Thyroid gland (tissue), 4 donors: ENCODE data around the gene SPATA24. TPM values are rescaled to one million over a fixed set of nuclear protein-coding genes. Genes with fewer than 3 reads are reported as not detected.

Source experiments
- DNase-seq, 2 donors: peaks; one replicate each; pipeline ENCODE4 v3.0.0-alpha.2; 2019
- H3K27ac ChIP-seq, 3 donors: fragments of 200-600 bp; sonication (generic); 1 replicate in 2 of 3; 2 replicates in 1 of 3; pipeline ENCODE4 v1.5.1; 2016 to 2019; ENCODE audit warnings: mild to moderate bottlenecking in 1 of 3, moderate library complexity in 1 of 3
- H3K27me3 ChIP-seq: fragments of 200-600 bp; sonication (generic); one replicate; pipeline ENCODE4 v1.5.1; 2019
- H3K36me3 ChIP-seq, 2 donors: fragments of 200-600 bp; sonication (generic); one replicate each; pipeline ENCODE4 v1.5.1; 2016 to 2019
- H3K4me1 ChIP-seq, 2 donors: fragments of 200-600 bp; sonication (generic); one replicate each; pipeline ENCODE4 v1.5.1; 2017 to 2019
- H3K4me3 ChIP-seq, 3 donors: fragments of 200-600 bp; sonication (generic); replicated peaks in 1 of 3; 1 replicate in 2 of 3; 2 replicates in 1 of 3; pipeline ENCODE4 v1.5.1; 2016; ENCODE audit warnings: mild to moderate bottlenecking in 1 of 3
- H3K9me3 ChIP-seq: fragments of 200-600 bp; sonication (generic); one replicate; pipeline ENCODE4 v1.5.1; 2017
- POLR2A ChIP-seq, 2 donors: fragments of 450-650 bp; IDR thresholded peaks; one replicate each; pipeline ENCODE4 v1.6.1; 2017; ENCODE audit warnings: antibody characterized with exemption in 2 of 2, mild to moderate bottlenecking in 2 of 2, moderate library complexity in 1 of 2
- WGBS, 2 donors: methylation state at CpG; one replicate each; pipeline ENCODE4 v1.1.5; 2017; 5-methylcytosine and 5-hydroxymethylcytosine counted together
- intact Hi-C: fragments of 100-400 bp; cut with DNase I; formaldehyde crosslinking; loops from one replicate; pipeline ENCODE4 v1.15.1; 2023
- total RNA-seq, 4 donors: library from RNA; depleted of rRNA; stranded (reverse); fragments of >200 nt; gene quantifications; one replicate each; pipeline ENCODE4 v1.2.3, GENCODE V29; 2016
- TF ChIP-seq, protein P1 (sequence below), 6 experiments: fragments of 200-600 bp in 3 of 6; fragments of 450-650 bp in 3 of 6; sonication (generic) in 3 of 6; IDR thresholded peaks; one replicate each; pipeline ENCODE4 v1.5.1; 2016 to 2019; ENCODE audit warnings: antibody characterized with exemption in 6 of 6, mild to moderate bottlenecking in 2 of 6, inconsistent platforms in 1 of 6, moderate library complexity in 1 of 6

SPATA24 gene
- total RNA-seq, 4 donors from 2014 or later: 6.5 to 14.2 (median 7.3) TPM

GRCh38 chr5:139435676-139436075 is 31.8 kb upstream of the SPATA24 start:
- WGBS, 2 donors: 100% methylated on average over 3 of the region's 3 CpGs
- no peak for TF ChIP-seq POLR2A (IDR thresholded peaks at IDR 0.05)
- TF ChIP-seq, protein P1, sequence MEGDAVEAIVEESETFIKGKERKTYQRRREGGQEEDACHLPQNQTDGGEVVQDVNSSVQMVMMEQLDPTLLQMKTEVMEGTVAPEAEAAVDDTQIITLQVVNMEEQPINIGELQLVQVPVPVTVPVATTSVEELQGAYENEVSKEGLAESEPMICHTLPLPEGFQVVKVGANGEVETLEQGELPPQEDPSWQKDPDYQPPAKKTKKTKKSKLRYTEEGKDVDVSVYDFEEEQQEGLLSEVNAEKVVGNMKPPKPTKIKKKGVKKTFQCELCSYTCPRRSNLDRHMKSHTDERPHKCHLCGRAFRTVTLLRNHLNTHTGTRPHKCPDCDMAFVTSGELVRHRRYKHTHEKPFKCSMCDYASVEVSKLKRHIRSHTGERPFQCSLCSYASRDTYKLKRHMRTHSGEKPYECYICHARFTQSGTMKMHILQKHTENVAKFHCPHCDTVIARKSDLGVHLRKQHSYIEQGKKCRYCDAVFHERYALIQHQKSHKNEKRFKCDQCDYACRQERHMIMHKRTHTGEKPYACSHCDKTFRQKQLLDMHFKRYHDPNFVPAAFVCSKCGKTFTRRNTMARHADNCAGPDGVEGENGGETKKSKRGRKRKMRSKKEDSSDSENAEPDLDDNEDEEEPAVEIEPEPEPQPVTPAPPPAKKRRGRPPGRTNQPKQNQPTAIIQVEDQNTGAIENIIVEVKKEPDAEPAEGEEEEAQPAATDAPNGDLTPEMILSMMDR (IDR thresholded peaks at IDR 0.05): no peak
- no peak for DNase-seq
- H3K27ac ChIP-seq: no peak overlapping the region
- no peak overlapping the region for H3K4me3 ChIP-seq
- intact Hi-C loops: no loop called here
- no peaks in the 10 kb centered on the region for H3K27me3 ChIP-seq
- no peaks in the 10 kb centered on the region for H3K9me3 ChIP-seq
- H3K4me1 ChIP-seq: peaks cover 4 to 6% of the 10 kb centered on the region in 2 donors
- no peaks in the 10 kb centered on the region for H3K36me3 ChIP-seq

- no peak for TF ChIP-seq POLR2A (IDR thresholded peaks at IDR 0.05)
- TF ChIP-seq, protein P1 (IDR thresholded peaks at IDR 0.05): no peak
- H3K27ac ChIP-seq: no peak overlapping the region
- intact Hi-C loops: no loop called here
- no peaks in the 10 kb centered on the region for H3K4me1 ChIP-seq
- H3K4me3 ChIP-seq: no peak overlapping the region
- H3K9me3 ChIP-seq: no peaks in the 10 kb centered on the region
- 92 to 96% methylated on average over 1 of the region's 1 CpG for WGBS, 2 donors
- H3K36me3 ChIP-seq: peaks cover 0 to 5% of the 10 kb centered on the region in 2 donors
- no peak for DNase-seq
- H3K27me3 ChIP-seq: no peaks in the 10 kb centered on the region
Observed at GRCh38 chr5:139431706-139432105, 27.8 kb upstream of the SPATA24 start.

GRCh38 chr5:139430015-139430414 is 26.1 kb upstream of the SPATA24 start:
- DNase-seq: no peak
- intact Hi-C loops: no loop called here
- Histone ChIP-seq H3K27ac (no peak overlapping the region), H3K36me3 (peaks cover 0 to 11% of the 10 kb centered on the region in 2 donors), H3K4me1 (no peaks in the 10 kb centered on the region), H3K4me3 (no peak overlapping the region), H3K9me3 (no peaks in the 10 kb centered on the region), H3K27me3 (no peaks in the 10 kb centered on the region)
- TF ChIP-seq, protein P1 (IDR thresholded peaks at IDR 0.05): no peak
- no peak for TF ChIP-seq POLR2A (IDR thresholded peaks at IDR 0.05)
- 86 to 92% methylated on average over 2 of the region's 2 CpGs for WGBS, 2 donors

DNA sequence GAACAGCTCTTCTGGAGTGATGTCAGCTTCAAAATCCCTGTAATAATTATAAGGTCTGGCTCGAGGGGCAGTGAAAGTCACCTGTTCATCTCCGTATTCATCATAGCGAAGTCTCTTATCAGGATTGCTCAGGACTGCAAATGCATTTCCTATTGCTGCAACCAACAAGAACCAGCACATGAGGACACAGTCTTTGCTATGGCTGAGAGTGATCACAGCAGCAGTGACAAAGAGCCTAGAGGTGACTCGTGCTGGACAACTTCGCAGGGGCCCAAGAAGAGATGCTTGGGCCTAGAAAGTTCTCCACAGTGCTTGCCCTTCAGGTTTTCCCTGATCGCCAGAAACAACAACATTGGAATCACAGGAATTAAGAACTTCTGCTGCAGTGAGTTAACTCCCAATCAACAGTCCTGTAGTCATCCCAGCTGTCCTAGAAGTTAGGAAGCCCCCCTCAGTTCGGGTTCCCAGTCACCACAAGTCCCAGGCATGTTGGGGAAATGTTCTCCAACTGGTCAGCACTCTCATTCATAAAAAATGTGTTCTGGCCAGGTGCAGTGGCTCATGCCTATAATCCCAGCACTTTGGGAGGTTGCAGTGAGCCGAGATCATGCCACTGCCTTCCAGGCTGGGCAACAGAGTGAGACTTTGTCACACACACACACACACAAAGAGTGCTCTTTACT is 22.5 kb upstream of the SPATA24 start:
- Histone ChIP-seq H3K27me3 (no peaks in the 10 kb centered on the region), H3K4me3 (no peak overlapping the region), H3K9me3 (no peaks in the 10 kb centered on the region), H3K36me3 (peaks cover 0 to 14% of the 10 kb centered on the region in 2 donors), H3K4me1 (no peaks in the 10 kb centered on the region), H3K27ac (no peak overlapping the region)
- no peak for TF ChIP-seq POLR2A (IDR thresholded peaks at IDR 0.05)
- TF ChIP-seq, protein P1 (IDR thresholded peaks at IDR 0.05): no peak
- DNase-seq: no peak
- intact Hi-C loops: loop anchor here (10.0 kb wide), 1 partner anchor 338 kb away; no protein-coding TSS in a partner anchor
- WGBS, 2 donors: 81 to 82% methylated on average over 8 of the region's 8 CpGs

DNA sequence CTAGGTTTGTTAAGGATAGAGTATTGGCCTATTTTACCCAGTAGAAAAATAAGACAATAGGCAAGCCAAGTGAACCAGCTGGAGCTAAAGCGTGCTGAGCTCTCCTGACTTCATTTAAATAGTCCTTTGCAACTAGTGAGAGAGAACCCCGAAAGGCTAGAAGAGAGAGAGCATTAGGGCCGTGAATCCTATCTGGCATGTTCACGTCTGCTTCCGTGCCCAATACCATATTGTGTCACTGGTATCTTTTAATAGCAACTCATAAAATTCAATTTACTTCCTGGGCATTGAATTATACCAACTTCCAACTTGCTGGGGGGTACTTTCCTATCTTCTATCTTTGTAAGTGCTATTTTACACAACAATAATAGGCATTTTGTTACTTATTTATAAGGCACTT is 21.6 kb upstream of the SPATA24 start:
- WGBS, 2 donors: 92 to 96% methylated on average over 5 of the region's 5 CpGs
- no peak for DNase-seq
- H3K27ac ChIP-seq: no peak overlapping the region
- intact Hi-C loops: loop anchor here (10.0 kb wide), 1 partner anchor 339 kb away; no protein-coding TSS in a partner anchor
- no peaks in the 10 kb centered on the region for H3K4me1 ChIP-seq
- H3K9me3 ChIP-seq: no peaks in the 10 kb centered on the region
- no peak overlapping the region for H3K4me3 ChIP-seq
- no peak for TF ChIP-seq POLR2A (IDR thresholded peaks at IDR 0.05)
- TF ChIP-seq, protein P1 (IDR thresholded peaks at IDR 0.05): no peak
- no peaks in the 10 kb centered on the region for H3K27me3 ChIP-seq
- peaks cover 0 to 14% of the 10 kb centered on the region in 2 donors for H3K36me3 ChIP-seq
